DND-41 (cell line): ENCODE results near the gene RAB35.

Experiments
- EZH2 ChIP-seq: IDR thresholded peaks from 3 replicates; pipeline ENCODE4 v1.6.1; 2012; ENCODE audit warnings: borderline replicate concordance, low read depth, mild to moderate bottlenecking, moderate library complexity, low read length, inconsistent platforms; ENCODE audit not compliant: severe bottlenecking
- TF ChIP-seq, protein P1 (sequence below): IDR thresholded peaks from 2 replicates; pipeline ENCODE4 v1.5.1; 2012; ENCODE audit warnings: borderline replicate concordance, low read length, moderate library complexity, mild to moderate bottlenecking; ENCODE audit not compliant: poor library complexity, severe bottlenecking; ENCODE audit errors: extremely low read depth

DNA sequence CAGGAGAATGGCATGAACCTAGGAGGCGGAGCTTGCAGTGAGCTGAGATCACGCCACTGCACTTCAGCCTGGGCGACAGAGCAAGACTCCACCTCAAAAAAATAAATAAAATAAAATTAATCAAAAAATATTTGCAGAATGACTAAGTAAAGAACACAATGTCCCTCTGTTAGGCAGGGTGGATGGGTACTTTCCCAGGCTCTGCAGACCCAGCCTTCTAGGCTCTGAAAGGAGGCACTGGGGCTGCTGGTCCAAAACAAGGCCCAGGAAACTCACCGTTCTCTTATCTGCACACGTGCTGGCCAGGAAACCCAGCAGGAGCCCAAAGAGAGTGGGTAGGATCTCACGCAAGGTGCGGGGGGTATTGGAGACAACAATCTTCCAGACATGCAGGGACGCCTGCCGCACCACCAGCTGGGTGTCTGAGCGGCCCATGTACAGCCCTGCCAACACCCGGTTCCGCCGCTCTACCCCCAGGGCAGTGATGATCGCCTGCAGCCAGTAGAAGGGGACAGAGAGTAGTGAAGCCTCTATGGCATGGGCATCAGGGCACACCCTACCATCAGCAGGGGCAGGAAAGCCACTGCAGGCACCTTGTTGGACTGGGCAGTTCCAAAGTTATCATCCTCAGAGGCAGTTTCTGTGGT, 25.8 kb upstream of the RAB35 start:
- TF ChIP-seq, protein P1, sequence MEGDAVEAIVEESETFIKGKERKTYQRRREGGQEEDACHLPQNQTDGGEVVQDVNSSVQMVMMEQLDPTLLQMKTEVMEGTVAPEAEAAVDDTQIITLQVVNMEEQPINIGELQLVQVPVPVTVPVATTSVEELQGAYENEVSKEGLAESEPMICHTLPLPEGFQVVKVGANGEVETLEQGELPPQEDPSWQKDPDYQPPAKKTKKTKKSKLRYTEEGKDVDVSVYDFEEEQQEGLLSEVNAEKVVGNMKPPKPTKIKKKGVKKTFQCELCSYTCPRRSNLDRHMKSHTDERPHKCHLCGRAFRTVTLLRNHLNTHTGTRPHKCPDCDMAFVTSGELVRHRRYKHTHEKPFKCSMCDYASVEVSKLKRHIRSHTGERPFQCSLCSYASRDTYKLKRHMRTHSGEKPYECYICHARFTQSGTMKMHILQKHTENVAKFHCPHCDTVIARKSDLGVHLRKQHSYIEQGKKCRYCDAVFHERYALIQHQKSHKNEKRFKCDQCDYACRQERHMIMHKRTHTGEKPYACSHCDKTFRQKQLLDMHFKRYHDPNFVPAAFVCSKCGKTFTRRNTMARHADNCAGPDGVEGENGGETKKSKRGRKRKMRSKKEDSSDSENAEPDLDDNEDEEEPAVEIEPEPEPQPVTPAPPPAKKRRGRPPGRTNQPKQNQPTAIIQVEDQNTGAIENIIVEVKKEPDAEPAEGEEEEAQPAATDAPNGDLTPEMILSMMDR = no peak
- no peak for TF ChIP-seq EZH2
